GDM1 (cell line): ENCODE data around the gene ERVH48-1.
"Not testable (repeated sequence)": the region's sequence is repeated elsewhere in the genome, so short reads cannot be mapped to it uniquely, and the experiment has no call there.

Source experiments
- DNase-seq: peaks from one replicate; lab custom pipeline; 2025; lab: John Stamatoyannopoulos, UW

ERVH48-1 gene

DNA sequence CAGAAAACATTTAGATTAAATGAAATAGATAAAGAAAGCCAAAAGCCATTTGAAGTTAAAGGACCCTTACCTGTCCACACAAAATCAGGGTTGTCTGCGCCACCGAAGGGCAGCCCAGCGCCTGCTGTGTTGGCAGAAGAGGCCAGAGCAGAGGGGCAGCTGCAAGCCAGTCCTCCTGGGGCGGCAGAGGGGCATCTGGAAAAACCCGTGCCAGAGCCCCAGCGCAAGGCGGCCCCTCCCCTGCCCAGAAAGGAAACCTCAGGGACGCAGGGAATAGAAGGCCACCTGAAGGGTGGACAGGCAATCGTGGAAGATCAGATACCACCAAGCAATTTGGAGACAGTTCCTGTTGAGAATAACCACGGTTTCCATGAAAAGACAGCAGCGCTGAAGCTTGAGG, 21.6 kb downstream of the ERVH48-1 start:
- no peak for DNase-seq

- DNase-seq = no peak
Measured at GRCh38 chr21:42900446-42900845, 25.0 kb downstream of the ERVH48-1 start.

GRCh38 chr21:42892931-42893755, 32.3 kb downstream of the ERVH48-1 start, which contains the start of gene NDUFV3:
NDUFV3 (plus strand) TSS chr21:42893309; CDS start chr21:42893334, 25 bp downstream.
- DNase-seq = peak; percentile 100

DNA sequence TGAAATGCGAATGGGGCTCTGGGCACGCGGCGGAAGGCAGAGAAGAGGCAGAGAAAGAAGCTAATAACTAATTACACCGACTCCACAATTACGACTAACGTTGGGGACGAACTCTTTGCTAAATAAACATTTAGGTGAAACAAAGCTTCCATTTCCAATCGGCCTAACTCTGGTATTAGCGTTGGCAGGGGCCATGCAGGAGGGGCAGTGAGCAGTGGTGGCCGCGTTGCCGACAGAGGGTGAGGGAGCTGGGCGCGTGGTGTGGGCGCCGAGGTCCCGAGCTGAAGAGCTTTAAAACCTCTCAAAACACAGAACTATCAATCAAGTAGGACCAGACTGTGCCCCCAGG, 32.9 kb downstream of the ERVH48-1 start:
- no peak for DNase-seq

DNA sequence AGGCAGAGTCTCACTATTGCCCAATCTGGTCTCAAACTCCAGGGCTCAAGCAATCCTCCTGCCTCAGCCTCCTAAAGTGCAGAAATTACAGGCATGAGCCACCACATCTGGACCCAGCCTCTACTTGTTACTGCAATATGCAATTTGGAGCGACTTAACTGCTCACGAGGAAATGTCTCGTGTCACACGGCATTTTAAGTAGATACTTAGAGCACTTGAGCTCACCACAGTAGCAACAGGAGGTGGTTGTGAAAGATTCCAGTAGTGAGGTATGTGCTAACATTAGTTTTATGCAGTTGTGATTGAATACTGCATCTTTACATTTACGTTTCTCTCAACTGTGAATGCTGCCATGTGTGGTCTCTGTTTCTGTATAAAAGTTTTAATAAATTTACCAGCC, 38.1 kb downstream of the ERVH48-1 start:
- no peak for DNase-seq

DNA sequence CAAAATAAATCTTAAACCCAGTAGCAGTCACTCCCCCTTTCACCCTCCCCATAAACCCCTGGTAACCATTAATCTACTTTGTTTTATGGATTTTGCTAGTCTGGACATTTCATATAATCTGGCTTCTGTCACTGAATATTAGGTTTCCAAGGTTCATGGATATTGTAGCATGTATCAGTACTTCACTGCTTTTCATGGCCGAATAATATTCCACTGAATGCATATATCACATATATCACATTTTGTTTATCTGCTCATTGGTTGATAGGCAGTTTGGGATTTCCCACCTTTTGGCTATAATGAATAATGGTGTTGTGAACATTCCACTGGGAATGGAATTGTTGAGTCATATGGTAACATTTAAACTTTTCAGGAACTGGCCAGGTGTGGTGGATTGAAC, 41.5 kb downstream of the ERVH48-1 start:
- no peak for DNase-seq

DNA sequence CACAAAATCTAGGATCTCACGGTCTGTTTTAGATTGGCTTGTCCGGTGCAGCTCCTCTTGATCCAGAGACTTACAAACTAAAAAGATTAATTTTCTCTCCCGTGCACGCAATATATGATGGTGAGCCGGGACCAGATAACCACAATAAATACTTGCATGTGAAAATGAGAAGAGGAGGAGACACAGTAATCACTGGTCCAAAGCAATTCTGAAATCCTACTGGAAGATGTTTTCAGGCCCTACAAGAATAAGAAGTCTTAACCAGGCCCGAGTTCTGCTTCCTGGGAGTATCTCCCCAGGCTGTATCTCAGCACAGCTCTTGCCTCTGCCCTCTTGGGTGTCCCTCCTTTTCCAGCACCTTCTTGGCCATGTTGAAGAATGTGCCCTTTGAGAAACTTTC, 45.1 kb downstream of the ERVH48-1 start:
- no peak for DNase-seq

DNA sequence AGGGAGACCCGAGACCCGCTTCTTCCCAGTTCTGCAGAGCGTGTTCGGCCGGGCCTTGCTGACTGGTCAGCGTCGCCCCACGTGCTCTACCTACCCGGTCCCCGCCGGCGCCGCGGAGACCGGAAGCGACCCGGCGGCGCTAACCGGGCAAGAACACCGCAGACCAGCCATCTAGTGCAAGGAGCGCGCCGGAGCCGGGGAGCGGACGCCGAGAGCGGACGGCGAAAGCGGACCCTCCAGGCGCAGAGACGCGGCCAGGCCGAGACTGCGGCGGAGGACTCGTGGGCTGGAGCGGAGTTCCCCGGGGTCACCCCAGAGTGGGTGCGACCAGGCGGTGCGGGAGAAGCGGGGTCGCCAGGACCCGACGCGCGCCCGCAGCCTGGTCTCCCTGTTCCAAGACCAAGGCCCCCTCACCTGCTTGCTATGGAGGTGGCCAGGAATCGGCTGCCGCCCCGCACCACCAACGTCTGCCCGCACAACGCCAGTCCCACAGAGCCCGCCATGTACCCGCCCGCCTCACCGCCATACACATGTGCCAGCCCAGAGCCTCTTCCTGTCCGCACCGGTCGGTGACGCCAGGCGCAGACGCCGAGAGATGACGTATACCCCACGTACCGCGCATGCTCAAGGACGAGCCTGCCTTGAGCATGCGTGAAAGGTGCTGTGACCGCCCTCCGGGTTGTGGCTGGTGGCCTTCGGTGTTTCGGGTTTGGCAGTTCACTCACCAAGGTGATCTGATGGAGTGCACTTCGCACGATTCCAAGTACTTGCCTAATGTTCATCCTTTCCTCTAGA, 46.2 kb downstream of the ERVH48-1 start, which contains the start of gene WDR4:
TSS of gene WDR4 (minus strand) at position 547 of the 795 bp plus-strand sequence. CDS start at position 503, 44 bp downstream.
- peak; percentile 95 for DNase-seq

- no peak for DNase-seq
Measured at GRCh38 chr21:42878678-42878992, 46.8 kb downstream of the ERVH48-1 start.

DNA sequence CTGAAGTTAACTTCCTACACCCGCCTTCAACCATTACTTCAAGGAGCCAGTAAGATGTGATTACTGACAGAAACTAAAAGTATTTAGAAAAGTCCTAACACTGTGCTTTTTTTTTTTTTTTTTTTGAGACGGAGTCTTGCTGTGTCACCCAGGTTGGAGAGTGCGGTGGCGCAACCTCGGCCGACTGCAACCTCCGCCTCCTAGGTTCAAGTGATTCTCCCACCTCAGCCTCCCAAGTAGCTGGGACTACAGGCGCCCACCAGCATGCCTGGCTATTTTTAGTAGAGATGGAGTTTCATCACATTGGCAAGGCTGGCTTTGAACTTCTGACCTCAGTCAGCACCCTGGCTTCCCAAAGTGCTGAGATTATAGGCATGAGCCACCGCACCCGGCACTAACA, 49.6 kb downstream of the ERVH48-1 start:
- DNase-seq = not testable (repeated sequence)

- DNase-seq = no peak
Measured at GRCh38 chr21:42873096-42873495, 52.3 kb downstream of the ERVH48-1 start.

- no peak for DNase-seq
Measured at GRCh38 chr21:42868196-42868595, 57.2 kb downstream of the ERVH48-1 start.
